K562 (cell line): Measurements from ENCODE around the gene PDCD7. TPM values are rescaled to one million over a fixed set of nuclear protein-coding genes. Genes with fewer than 3 reads are reported as not detected.

Experiments
- ATAC-seq: fragments of 200-7000 bp; cut with Tn5 transposase; 3 replicates; pipeline ENCODE4 v1.9.1; 2020; ENCODE audit warnings: moderate library complexity
- BruUV-seq: library from RNA; stranded (reverse); fragments of 400-500 nt; replicated peaks from 2 replicates; lab custom pipeline; 2021; lab: Mats Ljungman, UMichigan
- CTCF ChIA-PET: fragments of 300-600 bp; formaldehyde crosslinking; extraction: SDS; loops from one replicate; lab custom pipeline; 2021; ENCODE audit warnings: low intra/inter-chr PET ratio; lab: Yijun Ruan, JAX
- POLR2A ChIA-PET: fragments of 300-600, 350-650 bp; sonication (Branson Sonifier 250); formaldehyde crosslinking; extraction: SDS; loops from one replicate; lab custom pipeline; 2021; ENCODE audit warnings: antibody characterized with exemption, inconsistent platforms; lab: Yijun Ruan, JAX
- DNase-seq, 4 experiments: peaks; one replicate each; pipeline versions ENCODE4 v3.0.0 to v3.0.0-alpha.2; 2011 to 2018; ENCODE audit warnings: low spot score in 3 of 4, mixed read lengths in 3 of 4; ENCODE audit errors: extremely low read depth in 1 of 4
- FAIRE-seq: peaks from 2 replicates; lab custom pipeline; 2011; peaks lifted over from hg19 to GRCh38; lab: Jason Lieb, UNC
- H2AFZ ChIP-seq: 2 replicates; pipeline ENCODE4 v1.6.0; 2011; ENCODE audit warnings: low read depth, low read length, control low read depth, inconsistent platforms
- H3K27ac ChIP-seq: fragments of 200-600 bp; 3 replicates; pipeline ENCODE4 v1.8.0; 2011; ENCODE audit warnings: low read depth, mild to moderate bottlenecking, control low read depth, inconsistent platforms, low read length, moderate library complexity, mixed read lengths; ENCODE audit errors: extremely low read depth
- H3K27me3 ChIP-seq, 2 experiments: fragments of 300-600 bp in 1 of 2; 2 replicates in 1 of 2; 3 replicates in 1 of 2; pipeline versions ENCODE4 v1.6.0 to v1.8.0; 2011; ENCODE audit warnings: inconsistent platforms in 2 of 2, low read length in 2 of 2, mild to moderate bottlenecking in 1 of 2, mixed read lengths in 1 of 2, moderate library complexity in 1 of 2; ENCODE audit not compliant: control insufficient read depth in 2 of 2, insufficient read depth in 2 of 2
- H3K36me3 ChIP-seq: fragments of 300-600 bp; 3 replicates; pipeline ENCODE4 v1.8.0; 2011; ENCODE audit warnings: mild to moderate bottlenecking, low read length, inconsistent platforms; ENCODE audit not compliant: control insufficient read depth, insufficient read depth
- H3K4me1 ChIP-seq, 2 experiments: fragments of 200-600 bp in 1 of 2; replicated peaks in 1 of 2; 2 replicates in 1 of 2; 3 replicates in 1 of 2; pipeline versions ENCODE4 v1.5.1 to v1.8.0; 2011; ENCODE audit warnings: inconsistent platforms in 2 of 2, low read length in 2 of 2, mild to moderate bottlenecking in 1 of 2, mixed read lengths in 1 of 2, moderate library complexity in 1 of 2; ENCODE audit not compliant: control insufficient read depth in 2 of 2, insufficient read depth in 2 of 2
- H3K4me2 ChIP-seq: 2 replicates; pipeline ENCODE4 v1.6.1; 2011; ENCODE audit warnings: low read length, control low read depth, inconsistent platforms, mixed read lengths; ENCODE audit not compliant: insufficient read depth
- H3K4me3 ChIP-seq: fragments of 200-600 bp; sonication (generic), shearing (Covaris generic); 2 replicates; pipeline ENCODE4 v1.5.1; 2016; ENCODE audit warnings: control low read depth, inconsistent platforms
- H3K79me2 ChIP-seq: fragments of 200-600 bp; 3 replicates; pipeline ENCODE4 v1.8.0; 2011; ENCODE audit warnings: low read length, inconsistent platforms; ENCODE audit not compliant: control insufficient read depth, insufficient read depth
- H3K9ac ChIP-seq, 2 experiments: 2 replicates each; pipeline versions ENCODE4 v1.6.0 to v1.6.1; 2011; ENCODE audit warnings: low read depth in 2 of 2, low read length in 2 of 2, control low read depth in 1 of 2, inconsistent platforms in 1 of 2, mild to moderate bottlenecking in 1 of 2, mixed read lengths in 1 of 2; ENCODE audit not compliant: insufficient read depth in 1 of 2
- H3K9me1 ChIP-seq: one replicate; pipeline ENCODE4 v1.6.0; 2011; ENCODE audit warnings: inconsistent platforms, mild to moderate bottlenecking, low read length, moderate library complexity; ENCODE audit not compliant: control insufficient read depth, insufficient read depth
- H3K9me3 ChIP-seq: replicated peaks from 2 replicates; pipeline ENCODE4 v1.5.1; 2011; ENCODE audit warnings: low read depth, low read length, inconsistent platforms; ENCODE audit not compliant: control insufficient read depth, insufficient read depth
- H4K20me1 ChIP-seq: replicated peaks from 2 replicates; pipeline ENCODE4 v1.6.1; 2011; ENCODE audit warnings: low read length, inconsistent platforms, mixed read lengths; ENCODE audit not compliant: control insufficient read depth, insufficient read depth
- BACH1 ChIP-seq: fragments of 200-800 bp; sonication (Bioruptor generic); IDR thresholded peaks from 2 replicates; pipeline ENCODE4 v1.6.1; 2016; ENCODE audit warnings: missing genetic modification characterization, missing compliant biosample characterization
- CBFA2T2 ChIP-seq: fragments of 450-650 bp; conservative IDR thresholded peaks from 2 replicates; pipeline ENCODE4 v1.6.1; 2017; ENCODE audit warnings: mild to moderate bottlenecking
- CXXC5 ChIP-seq: fragments of 250-450 bp; sonication (Bioruptor Pico); IDR thresholded peaks from 2 replicates; pipeline ENCODE4 v1.8.0; 2022; ENCODE audit warnings: inconsistent platforms, mild to moderate bottlenecking, moderate library complexity
- ERF ChIP-seq: fragments of 450-650 bp; formaldehyde crosslinking; IDR thresholded peaks from 2 replicates; pipeline ENCODE4 v1.4.0; 2020; ENCODE audit warnings: mild to moderate bottlenecking, mixed read lengths
- HDGF ChIP-seq: fragments of 450-650 bp; IDR thresholded peaks from 2 replicates; pipeline ENCODE4 v1.6.1; 2016
- IFI16 ChIP-seq: fragments of 250-450 bp; sonication (Bioruptor Pico); IDR thresholded peaks from 2 replicates; pipeline ENCODE4 v2.1.2; 2022; ENCODE audit warnings: mild to moderate bottlenecking, inconsistent platforms
- KAT2B ChIP-seq: IDR thresholded peaks from one replicate; pipeline ENCODE4 v1.6.1; 2012; ENCODE audit warnings: low read depth, mild to moderate bottlenecking, control low read depth, inconsistent platforms, low read length, moderate library complexity
- KAT7 ChIP-seq: sonication (generic); formaldehyde crosslinking; IDR thresholded peaks from 2 replicates; pipeline ENCODE4 v1.8.0; 2022; ENCODE audit warnings: missing genetic modification reagents, mild to moderate bottlenecking, borderline replicate concordance
- KDM4B ChIP-seq, 2 experiments: fragments of 450-650 bp in 1 of 2; sonication (generic) in 1 of 2; IDR thresholded peaks; 2 replicates each; pipeline ENCODE4 v1.6.1; 2016 to 2017; ENCODE audit warnings: borderline replicate concordance in 2 of 2, antibody characterized with exemption in 1 of 2, low read depth in 1 of 2, mild to moderate bottlenecking in 1 of 2
- MTA3 ChIP-seq: fragments of 450-650 bp; formaldehyde crosslinking; IDR thresholded peaks from 2 replicates; pipeline ENCODE4 v1.6.1; 2017; ENCODE audit warnings: mild to moderate bottlenecking, borderline replicate concordance
- NFXL1 ChIP-seq: fragments of 450-650 bp; formaldehyde crosslinking; IDR thresholded peaks from 2 replicates; pipeline ENCODE4 v1.4.0; 2021; ENCODE audit warnings: mild to moderate bottlenecking
- PHB ChIP-seq: fragments of 250-450 bp; sonication (Bioruptor Pico); IDR thresholded peaks from 2 replicates; pipeline ENCODE4 v1.5.0; 2021
- TCF7L2 ChIP-seq: fragments of 150-350 bp; IDR thresholded peaks from 2 replicates; pipeline ENCODE4 v1.6.1; 2016; ENCODE audit warnings: low read depth, mild to moderate bottlenecking, low read length, moderate library complexity
- U2AF1 ChIP-seq: fragments of 200-400 bp; formaldehyde crosslinking; optimal IDR thresholded peaks from 2 replicates; pipeline ENCODE3; 2017; ENCODE audit warnings: mild to moderate bottlenecking, low read depth, low read length, moderate library complexity
- ZNF707 ChIP-seq: fragments of 250-450 bp; sonication (Bioruptor Pico); conservative IDR thresholded peaks from 2 replicates; pipeline ENCODE4 v1.8.0; 2022; ENCODE audit warnings: inconsistent platforms, mild to moderate bottlenecking, moderate library complexity
- WGBS: fragments of 100-300 bp; shearing (Covaris generic); methylation state at CpG from one replicate; pipeline ENCODE4 v1.1.6; 2016; ENCODE audit warnings: low coverage, mixed read lengths; ENCODE audit not compliant: insufficient coverage; ENCODE audit errors: missing lambda C conversion rate; 5-methylcytosine and 5-hydroxymethylcytosine counted together
- in situ Hi-C: fragments of 300-500 bp; cut with MboI; formaldehyde crosslinking; loops from 4 replicates; pipeline ENCODE4 v1.15.0; 2018; ENCODE audit warnings: inconsistent platforms, mixed read lengths
- intact Hi-C: fragments of 100-400 bp; cut with micrococcal nuclease; formaldehyde crosslinking; loops from 2 replicates; pipeline ENCODE4 v1.14.2; 2022
- polyA plus RNA-seq, 8 experiments: library from polyadenylated mRNA; depleted of rRNA in 4 of 8; stranded (reverse) in 5 of 8; unstranded in 3 of 8; fragments of >200 nt; fragmentation: Nextera tagmentation in 2 of 8; fragmentation: Illumina TruSeq in 1 of 8; extraction: Ambion mirVana in 2 of 8; extraction: Trizol in 1 of 8; gene quantifications; 2 replicates each; pipeline versions ENCODE4 v1.2.1 to v1.2.3, GENCODE V29; 2011 to 2014; ENCODE audit warnings: inconsistent platforms in 1 of 8, missing spikeins in 1 of 8
- total RNA-seq, 7 experiments: library from RNA; depleted of rRNA in 6 of 7; stranded (reverse); fragments of >200 nt in 6 of 7; fragmentation: Illumina TruSeq in 2 of 7; extraction: Trizol in 2 of 7; gene quantifications; 2 replicates each; pipeline versions ENCODE4 v1.2.1 to v1.2.3, GENCODE V29; 2011 to 2021; ENCODE audit warnings: low replicate concordance in 1 of 7
- TF ChIP-seq, protein P1 (sequence below): fragments of 450-650 bp; IDR thresholded peaks from 2 replicates; pipeline ENCODE4 v1.6.1; 2016; ENCODE audit warnings: low read depth, mild to moderate bottlenecking, moderate library complexity

The PDCD7 gene
- total and polyA plus RNA-seq, 9 of the 15 experiments (the other 6 are each of a cell fraction or from before 2014, with no cell fraction given) = 11.8 to 30.2 (median 18.8) TPM

DNA sequence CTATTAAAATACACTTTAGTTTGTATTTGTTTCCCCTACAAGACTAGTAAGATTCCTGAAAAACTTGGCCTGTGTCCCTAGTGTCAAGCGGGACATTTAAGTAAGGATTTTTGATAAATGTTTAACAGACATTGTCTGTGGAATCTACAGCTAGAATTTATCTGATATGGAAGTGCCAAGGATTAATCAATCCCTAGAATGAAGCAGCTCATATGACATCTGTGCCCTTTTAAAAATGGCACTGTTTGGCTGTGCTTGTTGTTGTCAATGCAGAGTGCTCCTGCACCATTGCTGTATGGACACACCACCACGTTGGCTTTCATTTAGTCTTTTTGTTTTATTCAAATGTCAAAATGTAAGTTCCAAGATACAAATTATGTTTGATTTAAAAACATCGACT lies 14.3 kb upstream of the PDCD7 start:
- WGBS = 84% methylated on average over 3 of the region's 3 CpGs
- CTCF ChIA-PET = no interaction called here

More for the DNA sequence above, 14.3 kb upstream of the PDCD7 start:
- H3K9me1 ChIP-seq = no peaks in the 10 kb centered on the region
- H3K4me2 ChIP-seq = no peak overlapping the region
- H3K9ac ChIP-seq = no peak overlapping the region
- no peak overlapping the region for H3K27ac ChIP-seq
- no peaks in the 10 kb centered on the region for H4K20me1 ChIP-seq
- no peak for FAIRE-seq
- no peak overlapping the region for H2AFZ ChIP-seq
- intact Hi-C loops = no loop called here
- no peaks in the 10 kb centered on the region for H3K27me3 ChIP-seq
- H3K79me2 ChIP-seq = no peaks in the 10 kb centered on the region
- H3K36me3 ChIP-seq = peaks cover 26% of the 10 kb centered on the region; the same call in 1 of the 3 replicates
- no peaks in the 10 kb centered on the region for H3K4me1 ChIP-seq
- H3K4me3 ChIP-seq = no peak overlapping the region
- no peaks in the 10 kb centered on the region for H3K9me3 ChIP-seq
- ATAC-seq = no peak
- no TSS peak for BruUV-seq
- TF ChIP-seq U2AF1 (no peak), CBFA2T2 (no peak), ZNF707 (CRISPR knock-in tag) (no peak), MTA3 (no peak), KDM4B (IDR thresholded peaks at IDR 0.05; ENCODE audit: borderline replicate concordance in 2 of 2, low read depth in 1 of 2) (no peak), KAT2B (no peak), TCF7L2 (no peak), CXXC5 (no peak), IFI16 (no peak), HDGF (no peak), BACH1 (no peak), KAT7 (no peak), ERF (CRISPR knock-in tag) (no peak), PHB (CRISPR knock-in tag) (no peak), NFXL1 (no peak)
- TF ChIP-seq, protein P1, sequence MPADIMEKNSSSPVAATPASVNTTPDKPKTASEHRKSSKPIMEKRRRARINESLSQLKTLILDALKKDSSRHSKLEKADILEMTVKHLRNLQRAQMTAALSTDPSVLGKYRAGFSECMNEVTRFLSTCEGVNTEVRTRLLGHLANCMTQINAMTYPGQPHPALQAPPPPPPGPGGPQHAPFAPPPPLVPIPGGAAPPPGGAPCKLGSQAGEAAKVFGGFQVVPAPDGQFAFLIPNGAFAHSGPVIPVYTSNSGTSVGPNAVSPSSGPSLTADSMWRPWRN = no peak
- in situ Hi-C loops = no loop called here
- DNase-seq = no peak
- POLR2A ChIA-PET = interaction anchor here (0.6 kb wide), 2 partner anchors 25 to 110 kb away, joined by 3 read pairs; no protein-coding TSS in a partner anchor
